ENCODE data around the gene B4GAT1.

DNA sequence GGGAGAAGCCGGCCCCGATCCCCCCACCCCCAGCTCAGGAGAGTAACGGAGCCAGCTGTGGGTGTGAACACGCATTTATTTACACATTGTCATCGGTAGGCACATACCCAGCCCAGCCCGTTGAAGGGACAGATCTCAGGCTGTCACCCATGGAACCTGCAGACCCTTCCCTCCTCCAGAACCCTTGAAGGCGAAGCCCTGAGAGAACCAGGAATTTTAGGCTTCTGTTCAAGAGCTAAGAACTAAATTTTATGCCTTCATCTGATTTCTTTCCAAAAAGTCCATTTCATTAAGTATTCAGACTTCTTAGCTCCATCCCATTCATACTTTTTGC, 2.1 kb downstream of the B4GAT1 start:
- TF ChIP-seq, protein P1, sequence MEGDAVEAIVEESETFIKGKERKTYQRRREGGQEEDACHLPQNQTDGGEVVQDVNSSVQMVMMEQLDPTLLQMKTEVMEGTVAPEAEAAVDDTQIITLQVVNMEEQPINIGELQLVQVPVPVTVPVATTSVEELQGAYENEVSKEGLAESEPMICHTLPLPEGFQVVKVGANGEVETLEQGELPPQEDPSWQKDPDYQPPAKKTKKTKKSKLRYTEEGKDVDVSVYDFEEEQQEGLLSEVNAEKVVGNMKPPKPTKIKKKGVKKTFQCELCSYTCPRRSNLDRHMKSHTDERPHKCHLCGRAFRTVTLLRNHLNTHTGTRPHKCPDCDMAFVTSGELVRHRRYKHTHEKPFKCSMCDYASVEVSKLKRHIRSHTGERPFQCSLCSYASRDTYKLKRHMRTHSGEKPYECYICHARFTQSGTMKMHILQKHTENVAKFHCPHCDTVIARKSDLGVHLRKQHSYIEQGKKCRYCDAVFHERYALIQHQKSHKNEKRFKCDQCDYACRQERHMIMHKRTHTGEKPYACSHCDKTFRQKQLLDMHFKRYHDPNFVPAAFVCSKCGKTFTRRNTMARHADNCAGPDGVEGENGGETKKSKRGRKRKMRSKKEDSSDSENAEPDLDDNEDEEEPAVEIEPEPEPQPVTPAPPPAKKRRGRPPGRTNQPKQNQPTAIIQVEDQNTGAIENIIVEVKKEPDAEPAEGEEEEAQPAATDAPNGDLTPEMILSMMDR (IDR thresholded peaks at IDR 0.05) = no peak
- TF ChIP-seq GATA2 (CRISPR knock-in tag; IDR thresholded peaks at IDR 0.05) (no peak), CHD2 (IDR thresholded peaks at IDR 0.05; ENCODE audit: low read length, partially characterized antibody) (no peak), POLR2AphosphoS5 (IDR thresholded peaks at IDR 0.05; ENCODE audit: low read depth, low read length) (no peak), EP300 (IDR thresholded peaks at IDR 0.05; ENCODE audit: borderline replicate concordance in 1 of 2, low read depth in 1 of 2, low read length in 1 of 2) (no peak), GABPA (IDR thresholded peaks at IDR 0.05; ENCODE audit: low read depth) (no peak), EZH2phosphoT487 (IDR thresholded peaks at IDR 0.05; ENCODE audit: borderline replicate concordance, low read depth) (no peak), ELF1 (IDR thresholded peaks at IDR 0.05) (no peak)

Data from SK-N-SH (cell line).